Measurements from ENCODE around the gene PLK5.

Gene PLK5

GRCh38 chr19:1514295-1514661 is 9.6 kb upstream of the PLK5 start:
- DNase-seq (ENCODE audit: low spot score), result no peak
- no peak overlapping the region for H2BK15ac ChIP-seq (ENCODE audit: low read length)
- no peak overlapping the region for H3K27ac ChIP-seq (replicated peaks; ENCODE audit: low read length)
- WGBS, 2 donors (ENCODE audit: extremely low coverage in 2 of 2, insufficient read length in 2 of 2, insufficient replicate concordance in 1 of 2), result no CpG with 5 or more reads among the region's 10 CpGs
- no peak overlapping the region for H2BK120ac ChIP-seq (ENCODE audit: low read depth, low read length)
- peaks cover 0 to 6% of the 10 kb centered on the region in 2 donors for H3K9me3 ChIP-seq (replicated peaks in 1 of 2; ENCODE audit: control insufficient read depth in 2 of 2, insufficient read depth in 1 of 2, low read depth in 1 of 2, low read length in 2 of 2)
- no peak overlapping the region for H2BK5ac ChIP-seq (ENCODE audit: low read length)
- H4K8ac ChIP-seq (ENCODE audit: low read depth, low read length), result no peak overlapping the region
- no peak overlapping the region for H3K4ac ChIP-seq (ENCODE audit: low read length)
- H3K36me3 ChIP-seq (replicated peaks in 1 of 2; ENCODE audit: control insufficient read depth in 2 of 2, insufficient read depth in 2 of 2, low read length in 2 of 2), result no peaks in the 10 kb centered on the region
- peaks cover 2 to 71% (median 28%) of the 10 kb centered on the region in 3 experiments for H3K27me3 ChIP-seq (ENCODE audit: control insufficient read depth in 3 of 3, insufficient read depth in 3 of 3, low read depth in 1 of 3, low read length in 3 of 3)
- peak overlapping the region; percentile 84 for H2AK5ac ChIP-seq (ENCODE audit: low read depth, low read length)
- no peak overlapping the region for H2AFZ ChIP-seq (ENCODE audit: low read length)
- peak overlapping the region; percentile 84 for H2BK12ac ChIP-seq (ENCODE audit: low read length)
- H3K4me2 ChIP-seq (ENCODE audit: insufficient read depth, low read length, poor library complexity, severe bottlenecking), result no peak overlapping the region
- H3K4me3 ChIP-seq (ENCODE audit: low read length in 2 of 2), result no peak overlapping the region
- no peak overlapping the region for H3K14ac ChIP-seq (ENCODE audit: low read length)
- H3K23ac ChIP-seq (ENCODE audit: low read depth, low read length, poor library complexity), result peak overlapping the region; percentile 73
- peak overlapping the region; percentile 87 for H3K18ac ChIP-seq (ENCODE audit: low read length)
- H3K79me1 ChIP-seq (ENCODE audit: low read depth, low read length), result no peaks in the 10 kb centered on the region
- peaks cover 3 to 6% of the 10 kb centered on the region in 2 donors for H3K4me1 ChIP-seq (ENCODE audit: control insufficient read depth in 2 of 2, insufficient read depth in 1 of 2, low read depth in 1 of 2, low read length in 2 of 2)
- no peak overlapping the region for H4K91ac ChIP-seq (ENCODE audit: low read depth, low read length, poor library complexity)
- no peak overlapping the region for H3K9ac ChIP-seq (ENCODE audit: low read depth, low read length, poor library complexity)

- Histone ChIP-seq H2BK12ac (ENCODE audit: low read length) (no peak overlapping the region), H3K79me1 (ENCODE audit: low read depth, low read length) (no peaks in the 10 kb centered on the region), H2AFZ (ENCODE audit: low read length) (no peak overlapping the region), H2BK5ac (ENCODE audit: low read length) (no peak overlapping the region), H2AK5ac (ENCODE audit: low read depth, low read length) (peak overlapping the region; percentile 57), H4K91ac (ENCODE audit: low read depth, low read length, poor library complexity) (no peak overlapping the region), H4K8ac (ENCODE audit: low read depth, low read length) (no peak overlapping the region), H3K18ac (ENCODE audit: low read length) (no peak overlapping the region), H3K14ac (ENCODE audit: low read length) (no peak overlapping the region), H3K4ac (ENCODE audit: low read length) (no peak overlapping the region), H3K9ac (ENCODE audit: low read depth, low read length, poor library complexity) (peak overlapping the region; percentile 60), H3K36me3 (replicated peaks in 1 of 2; ENCODE audit: control insufficient read depth in 2 of 2, insufficient read depth in 2 of 2, low read length in 2 of 2) (no peaks in the 10 kb centered on the region), H3K27ac (replicated peaks; ENCODE audit: low read length) (no peak overlapping the region), H3K23ac (ENCODE audit: low read depth, low read length, poor library complexity) (peak overlapping the region; percentile 5), H2BK120ac (ENCODE audit: low read depth, low read length) (no peak overlapping the region), H3K4me2 (ENCODE audit: insufficient read depth, low read length, poor library complexity, severe bottlenecking) (no peak overlapping the region), H3K4me3 (ENCODE audit: low read length in 2 of 2) (no peak overlapping the region), H3K4me1 (ENCODE audit: control insufficient read depth in 2 of 2, insufficient read depth in 1 of 2, low read depth in 1 of 2, low read length in 2 of 2) (peaks cover 0 to 3% of the 10 kb centered on the region in 2 donors), H3K27me3 (ENCODE audit: control insufficient read depth in 3 of 3, insufficient read depth in 3 of 3, low read depth in 1 of 3, low read length in 3 of 3) (peaks cover 2 to 71% (median 25%) of the 10 kb centered on the region in 3 experiments), H2BK15ac (ENCODE audit: low read length) (peak overlapping the region; percentile 24), H3K9me3 (replicated peaks in 1 of 2; ENCODE audit: control insufficient read depth in 2 of 2, insufficient read depth in 1 of 2, low read depth in 1 of 2, low read length in 2 of 2) (peaks cover 0 to 6% of the 10 kb centered on the region in 2 donors)
- WGBS, 2 donors (ENCODE audit: extremely low coverage in 2 of 2, insufficient read length in 2 of 2, insufficient replicate concordance in 1 of 2), result no CpG with 5 or more reads among the region's 14 CpGs
- DNase-seq (ENCODE audit: low spot score), result no peak
These were observed 8.7 kb upstream of the PLK5 start for GRCh38 chr19:1514986-1515721.

- Histone ChIP-seq H3K4me2 (ENCODE audit: insufficient read depth, low read length, poor library complexity, severe bottlenecking) (no peak overlapping the region), H3K4ac (ENCODE audit: low read length) (no peak overlapping the region), H2BK12ac (ENCODE audit: low read length) (no peak overlapping the region), H2AK5ac (ENCODE audit: low read depth, low read length) (peak overlapping the region; percentile 68), H3K9me3 (replicated peaks in 1 of 2; ENCODE audit: control insufficient read depth in 2 of 2, insufficient read depth in 1 of 2, low read depth in 1 of 2, low read length in 2 of 2) (peaks cover 0 to 6% of the 10 kb centered on the region in 2 donors), H4K91ac (ENCODE audit: low read depth, low read length, poor library complexity) (no peak overlapping the region), H3K23ac (ENCODE audit: low read depth, low read length, poor library complexity) (no peak overlapping the region), H4K8ac (ENCODE audit: low read depth, low read length) (no peak overlapping the region), H2BK120ac (ENCODE audit: low read depth, low read length) (peak overlapping the region; percentile 28), H2BK15ac (ENCODE audit: low read length) (no peak overlapping the region), H3K18ac (ENCODE audit: low read length) (no peak overlapping the region), H2BK5ac (ENCODE audit: low read length) (no peak overlapping the region), H3K14ac (ENCODE audit: low read length) (no peak overlapping the region), H3K27me3 (ENCODE audit: control insufficient read depth in 3 of 3, insufficient read depth in 3 of 3, low read depth in 1 of 3, low read length in 3 of 3) (peaks cover 2 to 65% (median 25%) of the 10 kb centered on the region in 3 experiments), H3K4me3 (ENCODE audit: low read length in 2 of 2) (no peak overlapping the region), H3K9ac (ENCODE audit: low read depth, low read length, poor library complexity) (no peak overlapping the region), H3K36me3 (replicated peaks in 1 of 2; ENCODE audit: control insufficient read depth in 2 of 2, insufficient read depth in 2 of 2, low read length in 2 of 2) (no peaks in the 10 kb centered on the region), H3K79me1 (ENCODE audit: low read depth, low read length) (no peaks in the 10 kb centered on the region), H3K4me1 (ENCODE audit: control insufficient read depth in 2 of 2, insufficient read depth in 1 of 2, low read depth in 1 of 2, low read length in 2 of 2) (no peaks in the 10 kb centered on the region), H3K27ac (replicated peaks; ENCODE audit: low read length) (no peak overlapping the region), H2AFZ (ENCODE audit: low read length) (no peak overlapping the region)
- WGBS, 2 donors (ENCODE audit: extremely low coverage in 2 of 2, insufficient read length in 2 of 2, insufficient replicate concordance in 1 of 2), result no CpG with 5 or more reads among the region's 8 CpGs
- DNase-seq (ENCODE audit: low spot score), result no peak
These were observed 7.5 kb upstream of the PLK5 start for GRCh38 chr19:1516395-1516753.

- Histone ChIP-seq H3K79me1 (ENCODE audit: low read depth, low read length) (no peaks in the 10 kb centered on the region), H2AK5ac (ENCODE audit: low read depth, low read length) (peak overlapping the region; percentile 41), H3K4me3 (ENCODE audit: low read length in 2 of 2) (no peak overlapping the region), H3K9me3 (replicated peaks in 1 of 2; ENCODE audit: control insufficient read depth in 2 of 2, insufficient read depth in 1 of 2, low read depth in 1 of 2, low read length in 2 of 2) (peaks cover 0 to 4% of the 10 kb centered on the region in 2 donors), H3K4me2 (ENCODE audit: insufficient read depth, low read length, poor library complexity, severe bottlenecking) (no peak overlapping the region), H3K18ac (ENCODE audit: low read length) (no peak overlapping the region), H3K9ac (ENCODE audit: low read depth, low read length, poor library complexity) (no peak overlapping the region), H2AFZ (ENCODE audit: low read length) (no peak overlapping the region), H3K27me3 (ENCODE audit: control insufficient read depth in 3 of 3, insufficient read depth in 3 of 3, low read depth in 1 of 3, low read length in 3 of 3) (peaks cover 0 to 66% (median 17%) of the 10 kb centered on the region in 3 experiments), H4K8ac (ENCODE audit: low read depth, low read length) (no peak overlapping the region), H2BK5ac (ENCODE audit: low read length) (no peak overlapping the region), H3K27ac (replicated peaks; ENCODE audit: low read length) (no peak overlapping the region), H2BK15ac (ENCODE audit: low read length) (no peak overlapping the region), H3K14ac (ENCODE audit: low read length) (peak overlapping the region; percentile 67), H3K4ac (ENCODE audit: low read length) (no peak overlapping the region), H3K36me3 (replicated peaks in 1 of 2; ENCODE audit: control insufficient read depth in 2 of 2, insufficient read depth in 2 of 2, low read length in 2 of 2) (no peaks in the 10 kb centered on the region), H4K91ac (ENCODE audit: low read depth, low read length, poor library complexity) (no peak overlapping the region), H2BK12ac (ENCODE audit: low read length) (no peak overlapping the region), H3K4me1 (ENCODE audit: control insufficient read depth in 2 of 2, insufficient read depth in 1 of 2, low read depth in 1 of 2, low read length in 2 of 2) (no peaks in the 10 kb centered on the region), H3K23ac (ENCODE audit: low read depth, low read length, poor library complexity) (no peak overlapping the region), H2BK120ac (ENCODE audit: low read depth, low read length) (no peak overlapping the region)
- DNase-seq (ENCODE audit: low spot score), result no peak
- no CpG with 5 or more reads among the region's 4 CpGs for WGBS, 2 donors (ENCODE audit: extremely low coverage in 2 of 2, insufficient read length in 2 of 2, insufficient replicate concordance in 1 of 2)
These were observed 5.4 kb upstream of the PLK5 start for GRCh38 chr19:1518471-1518870.
